GM10266 (cell line): ENCODE data around the gene CRYBA2.

Experiments used
- DNase-seq: peaks from one replicate; pipeline ENCODE4 v3.0.0; 2012; ENCODE audit errors: extremely low spot score
- TF ChIP-seq, protein P1 (sequence below): IDR thresholded peaks from 2 replicates; pipeline ENCODE4 v1.5.1; 2012; ENCODE audit warnings: mild to moderate bottlenecking, low read depth; ENCODE audit not compliant: control insufficient read depth, insufficient read depth; ENCODE audit errors: missing control alignments

The CRYBA2 gene

DNA sequence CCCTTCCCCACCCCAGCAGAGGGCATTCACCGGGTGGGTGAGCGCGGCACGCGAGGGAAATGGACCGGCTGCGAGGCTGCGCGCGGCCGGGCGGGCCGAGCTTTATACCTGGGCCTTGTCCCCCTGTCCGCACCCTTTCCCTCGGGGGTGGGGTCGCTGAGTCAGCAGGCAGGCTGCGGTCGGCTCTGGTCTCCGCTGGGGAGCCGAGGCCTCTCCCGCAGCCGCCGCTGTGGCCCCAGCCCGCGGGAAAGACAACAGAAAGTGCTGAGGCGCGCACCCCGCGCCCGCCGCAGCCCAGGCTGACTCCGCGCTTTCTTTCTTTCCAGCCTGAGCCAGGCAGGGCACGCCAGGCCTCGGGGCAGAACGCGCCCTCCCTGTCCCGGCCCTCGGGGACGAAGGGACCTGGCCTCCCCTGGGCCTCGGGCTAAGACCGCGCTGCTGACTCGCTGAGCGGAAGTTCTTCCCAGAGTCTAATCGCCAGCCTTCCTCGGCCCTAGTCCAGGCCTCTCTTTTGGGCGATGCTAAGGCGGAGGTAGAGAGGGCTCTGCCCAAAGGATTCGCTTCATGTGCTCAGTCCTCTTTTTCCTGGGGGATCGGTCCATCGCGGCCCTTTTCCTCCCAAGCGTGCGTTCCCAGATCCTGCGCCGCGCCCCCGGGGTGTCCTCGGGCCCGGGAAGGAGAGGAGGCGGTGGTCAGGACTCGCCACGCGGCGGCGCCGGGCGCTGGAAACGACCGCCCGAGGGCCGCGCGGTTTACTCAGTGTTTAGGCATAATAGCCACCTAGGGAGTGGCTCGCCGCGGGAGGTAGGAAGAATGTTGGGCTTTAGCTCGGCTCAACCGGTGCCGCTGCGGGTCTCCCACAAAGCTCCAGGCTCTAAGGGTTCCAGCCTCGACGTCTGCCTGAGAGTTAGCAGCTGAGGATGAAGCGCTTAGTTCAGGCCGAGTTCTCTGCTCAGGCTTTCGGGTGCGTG is at the start of gene CRYBA2:
Gene CRYBA2 (minus strand): TSS at position 78 of the 971 bp plus-strand sequence. CDS start 246 bp downstream, outside the sequence.
- TF ChIP-seq, protein P1, sequence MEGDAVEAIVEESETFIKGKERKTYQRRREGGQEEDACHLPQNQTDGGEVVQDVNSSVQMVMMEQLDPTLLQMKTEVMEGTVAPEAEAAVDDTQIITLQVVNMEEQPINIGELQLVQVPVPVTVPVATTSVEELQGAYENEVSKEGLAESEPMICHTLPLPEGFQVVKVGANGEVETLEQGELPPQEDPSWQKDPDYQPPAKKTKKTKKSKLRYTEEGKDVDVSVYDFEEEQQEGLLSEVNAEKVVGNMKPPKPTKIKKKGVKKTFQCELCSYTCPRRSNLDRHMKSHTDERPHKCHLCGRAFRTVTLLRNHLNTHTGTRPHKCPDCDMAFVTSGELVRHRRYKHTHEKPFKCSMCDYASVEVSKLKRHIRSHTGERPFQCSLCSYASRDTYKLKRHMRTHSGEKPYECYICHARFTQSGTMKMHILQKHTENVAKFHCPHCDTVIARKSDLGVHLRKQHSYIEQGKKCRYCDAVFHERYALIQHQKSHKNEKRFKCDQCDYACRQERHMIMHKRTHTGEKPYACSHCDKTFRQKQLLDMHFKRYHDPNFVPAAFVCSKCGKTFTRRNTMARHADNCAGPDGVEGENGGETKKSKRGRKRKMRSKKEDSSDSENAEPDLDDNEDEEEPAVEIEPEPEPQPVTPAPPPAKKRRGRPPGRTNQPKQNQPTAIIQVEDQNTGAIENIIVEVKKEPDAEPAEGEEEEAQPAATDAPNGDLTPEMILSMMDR, result no peak
- DNase-seq, result no peak

GRCh38 chr2:219042750-219043149 is 49.5 kb upstream of the CRYBA2 start:
- DNase-seq, result no peak
- TF ChIP-seq, protein P1, result no peak

DNA sequence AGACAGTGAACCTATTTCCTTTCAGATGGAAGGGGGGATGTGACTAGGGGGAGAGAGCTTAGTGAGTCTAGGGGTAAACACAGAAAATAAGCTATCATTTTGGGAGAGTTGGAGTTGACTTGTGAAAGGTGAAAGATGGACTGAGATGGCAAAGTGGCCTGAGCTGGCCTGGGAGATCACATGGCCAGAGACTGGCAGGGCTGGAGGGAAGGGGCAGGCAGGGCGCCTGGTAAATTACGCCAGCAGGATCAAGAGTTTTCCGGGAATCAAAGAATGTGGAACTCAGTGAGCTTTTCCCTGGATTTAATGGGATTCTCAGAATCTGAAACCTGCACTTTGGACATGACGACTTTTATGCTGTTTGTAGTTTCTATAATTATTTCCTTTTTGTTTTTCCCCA is 48.9 kb upstream of the CRYBA2 start:
- TF ChIP-seq, protein P1, result no peak
- no peak for DNase-seq

- no peak for DNase-seq
- TF ChIP-seq, protein P1, result no peak
These were observed 48.0 kb upstream of the CRYBA2 start, which contains the start of gene CFAP65 for GRCh38 chr2:219041252-219041651. CFAP65 (minus strand) TSS chr2:219041516; CDS start chr2:219039048, 2,468 bp downstream.

DNA sequence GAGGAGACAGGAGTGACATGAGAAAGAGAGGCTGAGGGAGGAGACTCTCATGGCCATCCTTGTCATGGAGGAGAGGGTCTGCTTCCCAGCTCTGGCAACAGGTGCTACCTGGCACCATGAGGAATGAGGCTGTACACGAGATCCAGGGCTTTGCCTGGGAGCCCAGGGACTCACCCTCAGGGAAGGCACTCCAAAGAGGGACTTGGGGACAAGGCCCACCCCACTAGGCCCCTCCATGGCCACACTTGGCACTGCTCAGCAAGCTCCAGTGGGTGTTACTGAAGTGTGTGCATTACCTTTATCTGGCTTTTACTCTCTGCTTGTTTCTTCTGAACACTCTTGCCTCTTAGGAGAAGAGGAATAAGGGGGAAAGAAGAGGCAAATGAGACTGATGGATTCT is 45.4 kb upstream of the CRYBA2 start:
- no peak for DNase-seq
- TF ChIP-seq, protein P1, result no peak

- TF ChIP-seq, protein P1, result no peak
These were observed 44.7 kb upstream of the CRYBA2 start for GRCh38 chr2:219037783-219038499.

More at GRCh38 chr2:219037783-219038499, 44.7 kb upstream of the CRYBA2 start:
- no peak for DNase-seq
